OCI-LY1 (cell line): ENCODE results near the gene MECR.

ENCODE experiments used
- H2AFZ ChIP-seq: fragments of 200-600 bp; sonication (generic), shearing (Covaris generic); 2 replicates; pipeline ENCODE4 v1.6.0; 2014; ENCODE audit warnings: antibody characterized with exemption, mild to moderate bottlenecking, low read length
- H3F3A ChIP-seq: fragments of 200-600 bp; sonication (generic), shearing (Covaris generic); 2 replicates; pipeline ENCODE4 v1.6.0; 2014; ENCODE audit warnings: mild to moderate bottlenecking, antibody characterized with exemption, low read length, moderate library complexity; ENCODE audit not compliant: insufficient read depth
- H3K27ac ChIP-seq: fragments of 200-600 bp; sonication (generic); 2 replicates; pipeline ENCODE4 v1.5.1; 2014; ENCODE audit warnings: low read length, mixed run types, mild to moderate bottlenecking, low read depth; ENCODE audit not compliant: poor library complexity, severe bottlenecking
- H3K27me3 ChIP-seq: fragments of 200-600 bp; sonication (generic); 2 replicates; pipeline ENCODE4 v1.6.0; 2014; ENCODE audit warnings: antibody characterized with exemption, mild to moderate bottlenecking, low read length, moderate library complexity; ENCODE audit not compliant: insufficient read depth
- H3K36me3 ChIP-seq: fragments of 200-600 bp; sonication (generic); 2 replicates; pipeline ENCODE4 v1.6.1; 2014; ENCODE audit warnings: mild to moderate bottlenecking, antibody characterized with exemption, low read length, moderate library complexity, mixed read lengths; ENCODE audit not compliant: insufficient read depth
- H3K4me1 ChIP-seq: fragments of 200-600 bp; sonication (generic); 2 replicates; pipeline ENCODE4 v1.5.1; 2014; ENCODE audit warnings: mild to moderate bottlenecking, low read length, moderate library complexity; ENCODE audit not compliant: insufficient read depth, severe bottlenecking
- H3K4me2 ChIP-seq: fragments of 200-600 bp; sonication (generic), shearing (Covaris generic); 2 replicates; pipeline ENCODE4 v1.6.1; 2014; ENCODE audit warnings: low read length
- H3K4me3 ChIP-seq: fragments of 200-600 bp; sonication (generic); 2 replicates; pipeline ENCODE4 v1.5.1; 2014; ENCODE audit warnings: low read length, low read depth, mild to moderate bottlenecking, mixed read lengths; ENCODE audit not compliant: poor library complexity, severe bottlenecking
- H3K79me2 ChIP-seq: fragments of 200-600 bp; shearing (Covaris generic); 2 replicates; pipeline ENCODE4 v1.6.1; 2016; ENCODE audit warnings: mixed run types, low read length, mixed read lengths; ENCODE audit not compliant: insufficient read depth
- H3K9ac ChIP-seq: fragments of 200-600 bp; sonication (generic), shearing (Covaris generic); 2 replicates; pipeline ENCODE4 v1.6.1; 2014; ENCODE audit warnings: mild to moderate bottlenecking, low read length, mixed read lengths
- H3K9me2 ChIP-seq: fragments of 200-600 bp; sonication (generic), shearing (Covaris generic); 2 replicates; pipeline ENCODE4 v1.6.1; 2014; ENCODE audit warnings: low read depth, mild to moderate bottlenecking, low read length, mixed read lengths
- H3K9me3 ChIP-seq: fragments of 200-600 bp; shearing (Covaris generic); 2 replicates; pipeline ENCODE4 v1.6.1; 2014; ENCODE audit warnings: low read length, mixed read lengths
- H4K20me1 ChIP-seq: fragments of 200-600 bp; sonication (generic), shearing (Covaris generic); 2 replicates; pipeline ENCODE4 v1.6.0; 2016; ENCODE audit warnings: mild to moderate bottlenecking, low read length; ENCODE audit not compliant: insufficient read depth
- CTCF ChIP-seq: fragments of 200-600 bp; sonication (generic), shearing (Covaris generic); IDR thresholded peaks from 2 replicates; pipeline ENCODE4 v1.5.1; 2017; ENCODE audit warnings: mild to moderate bottlenecking, antibody characterized with exemption, low read length, moderate library complexity, mixed read lengths
- EZH2 ChIP-seq: fragments of 200-600 bp; sonication (generic), shearing (Covaris generic); IDR thresholded peaks from 2 replicates; pipeline ENCODE4 v1.8.0; 2017; ENCODE audit warnings: borderline replicate concordance, mixed run types, mild to moderate bottlenecking, antibody characterized with exemption, low read length, moderate library complexity, mixed read lengths

The MECR gene

GRCh38 chr1:29159773-29160172 lies 71.0 kb downstream of the MECR start:
- Histone ChIP-seq H3K36me3 (peaks cover 95% of the 10 kb centered on the region), H2AFZ (no peak overlapping the region), H3K27me3 (no peaks in the 10 kb centered on the region), H3K27ac (no peak overlapping the region), H3K79me2 (peaks cover 32% of the 10 kb centered on the region), H3K9me3 (no peaks in the 10 kb centered on the region), H3K9ac (no peak overlapping the region), H3K4me2 (no peak overlapping the region), H3F3A (no peaks in the 10 kb centered on the region), H3K4me1 (no peaks in the 10 kb centered on the region), H3K9me2 (no peaks in the 10 kb centered on the region), H3K4me3 (no peak overlapping the region), H4K20me1 (peaks cover 2% of the 10 kb centered on the region; the same call in 1 of the 2 replicates)
- TF ChIP-seq EZH2 (no peak), CTCF (no peak)

- Histone ChIP-seq H3K79me2 (peaks cover 7% of the 10 kb centered on the region; the same call in 1 of the 2 replicates), H3K9me3 (no peaks in the 10 kb centered on the region), H4K20me1 (no peaks in the 10 kb centered on the region), H3K9ac (no peak overlapping the region), H3K4me2 (no peak overlapping the region), H3K4me1 (no peaks in the 10 kb centered on the region), H3F3A (no peaks in the 10 kb centered on the region), H3K36me3 (peaks cover 95% of the 10 kb centered on the region), H2AFZ (no peak overlapping the region), H3K27ac (no peak overlapping the region), H3K27me3 (no peaks in the 10 kb centered on the region), H3K4me3 (no peak overlapping the region), H3K9me2 (no peaks in the 10 kb centered on the region)
- TF ChIP-seq EZH2, result no peak
- TF ChIP-seq CTCF, result no peak
Measured at GRCh38 chr1:29157269-29157601, 73.5 kb downstream of the MECR start.

GRCh38 chr1:29156543-29157268 lies 74.0 kb downstream of the MECR start:
- no peak for TF ChIP-seq CTCF
- no peak for TF ChIP-seq EZH2
- Histone ChIP-seq H3K27me3 (no peaks in the 10 kb centered on the region), H3K4me3 (no peak overlapping the region), H4K20me1 (no peaks in the 10 kb centered on the region), H2AFZ (no peak overlapping the region), H3K27ac (no peak overlapping the region), H3K9ac (no peak overlapping the region), H3K79me2 (peaks cover 4% of the 10 kb centered on the region; the same call in 1 of the 2 replicates), H3K4me1 (no peaks in the 10 kb centered on the region), H3K9me2 (no peaks in the 10 kb centered on the region), H3F3A (no peaks in the 10 kb centered on the region), H3K36me3 (peaks cover 96% of the 10 kb centered on the region), H3K4me2 (no peak overlapping the region), H3K9me3 (no peaks in the 10 kb centered on the region)
